MM.1S (cell line): ENCODE measurements around the gene OPALIN.

ENCODE experiments used
- DNase-seq: peaks from one replicate; pipeline ENCODE4 v3.0.0-alpha.2; 2015
- H2AFZ ChIP-seq: fragments of 300-600 bp; sonication (generic); 2 replicates; pipeline ENCODE4 v1.6.0; 2016; ENCODE audit warnings: antibody characterized with exemption, low read length
- H3F3A ChIP-seq: fragments of 300-600 bp; sonication (generic); 2 replicates; pipeline ENCODE4 v1.6.1; 2016; ENCODE audit warnings: mild to moderate bottlenecking, antibody characterized with exemption, low read length, moderate library complexity, mixed read lengths; ENCODE audit not compliant: insufficient read depth
- H3K27ac ChIP-seq: fragments of 300-600 bp; sonication (generic); 2 replicates; pipeline ENCODE4 v1.5.1; 2016; ENCODE audit warnings: mild to moderate bottlenecking, low read length
- H3K27me3 ChIP-seq: fragments of 300-600 bp; sonication (generic); replicated peaks from 2 replicates; pipeline ENCODE4 v1.6.0; 2016; ENCODE audit warnings: low read length; ENCODE audit not compliant: insufficient read depth
- H3K36me3 ChIP-seq: fragments of 300-600 bp; sonication (generic); replicated peaks from 2 replicates; pipeline ENCODE4 v1.6.1; 2016; ENCODE audit warnings: mild to moderate bottlenecking, low read length, mixed read lengths; ENCODE audit not compliant: insufficient read depth
- H3K4me1 ChIP-seq: fragments of 300-600 bp; sonication (generic); 2 replicates; pipeline ENCODE4 v1.6.1; 2016; ENCODE audit warnings: low read length, mixed read lengths
- H3K4me2 ChIP-seq: fragments of 300-600 bp; sonication (generic); 2 replicates; pipeline ENCODE4 v1.6.0; 2016; ENCODE audit warnings: low read depth, low read length
- H3K4me3 ChIP-seq: fragments of 300-600 bp; sonication (generic); 2 replicates; pipeline ENCODE4 v1.5.1; 2016; ENCODE audit warnings: low read length, mixed read lengths
- H3K79me2 ChIP-seq: fragments of 300-600 bp; sonication (generic); 2 replicates; pipeline ENCODE4 v1.6.1; 2016; ENCODE audit warnings: mixed run types, low read length, mixed read lengths
- H3K9ac ChIP-seq: fragments of 300-600 bp; sonication (generic); 2 replicates; pipeline ENCODE4 v1.6.1; 2016; ENCODE audit warnings: low read length, mixed read lengths
- H3K9me2 ChIP-seq: fragments of 300-600 bp; sonication (generic); replicated peaks from 2 replicates; pipeline ENCODE4 v1.6.1; 2016; ENCODE audit warnings: mild to moderate bottlenecking, low read length, mixed read lengths; ENCODE audit not compliant: insufficient read depth
- H3K9me3 ChIP-seq: fragments of 300-600 bp; sonication (generic); replicated peaks from 2 replicates; pipeline ENCODE4 v1.6.1; 2016; ENCODE audit warnings: mild to moderate bottlenecking, low read length, mixed read lengths; ENCODE audit not compliant: insufficient read depth
- H4K20me1 ChIP-seq: fragments of 300-600 bp; sonication (generic); 2 replicates; pipeline ENCODE4 v1.6.1; 2016; ENCODE audit warnings: mild to moderate bottlenecking, low read length, moderate library complexity, mixed read lengths; ENCODE audit not compliant: insufficient read depth
- EZH2 ChIP-seq: fragments of 300-600 bp; sonication (generic); optimal IDR thresholded peaks from 2 replicates; pipeline ENCODE3; 2017; ENCODE audit warnings: low read depth, mild to moderate bottlenecking, antibody characterized with exemption, low read length, mixed read lengths
- EZH2phosphoT487 ChIP-seq: fragments of 300-600 bp; sonication (generic); IDR thresholded peaks from 2 replicates; pipeline ENCODE4 v1.6.1; 2018; ENCODE audit warnings: antibody characterized with exemption, low read length
- TF ChIP-seq, protein P1 (sequence below): fragments of 300-600 bp; sonication (generic); IDR thresholded peaks from 2 replicates; pipeline ENCODE4 v1.5.1; 2016; ENCODE audit warnings: antibody characterized with exemption, low read length, mixed read lengths

The OPALIN gene

DNA sequence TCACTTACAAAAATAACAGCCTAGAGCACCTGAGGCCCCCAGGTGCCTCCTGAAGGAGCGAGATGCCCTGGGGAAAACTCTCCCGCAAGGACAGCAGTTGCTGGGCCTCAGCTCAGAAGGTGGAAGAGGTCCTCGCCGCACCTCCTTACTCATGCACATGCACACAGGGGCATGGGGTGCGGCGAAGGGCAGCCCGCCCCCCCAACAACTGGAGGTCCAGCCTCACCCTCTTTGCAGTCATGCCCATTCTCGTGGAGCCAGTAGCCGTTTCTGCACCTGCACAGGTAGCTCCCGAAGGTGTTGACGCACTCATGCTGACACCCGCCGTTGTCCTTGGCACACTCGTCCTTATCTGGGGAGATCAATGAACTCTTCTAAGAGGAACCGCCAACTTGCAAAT lies 19.9 kb upstream of the OPALIN start:
- Histone ChIP-seq H3K79me2 (no peaks in the 10 kb centered on the region), H3K4me2 (no peak overlapping the region), H3K4me3 (no peak overlapping the region), H3K36me3 (no peaks in the 10 kb centered on the region), H3K27ac (no peak overlapping the region), H4K20me1 (no peaks in the 10 kb centered on the region), H3K9me3 (no peaks in the 10 kb centered on the region), H3K9me2 (no peaks in the 10 kb centered on the region), H3K9ac (no peak overlapping the region), H3K4me1 (0 out of 2 replicates have a peak, but pooled peaks cover 5% of the 10 kb centered on the region), H3F3A (no peaks in the 10 kb centered on the region), H2AFZ (no peak overlapping the region), H3K27me3 (0 out of 2 replicates have a peak, but pooled peaks cover 8% of the 10 kb centered on the region)
- TF ChIP-seq EZH2phosphoT487 (no peak), EZH2 (no peak)
- TF ChIP-seq, protein P1, sequence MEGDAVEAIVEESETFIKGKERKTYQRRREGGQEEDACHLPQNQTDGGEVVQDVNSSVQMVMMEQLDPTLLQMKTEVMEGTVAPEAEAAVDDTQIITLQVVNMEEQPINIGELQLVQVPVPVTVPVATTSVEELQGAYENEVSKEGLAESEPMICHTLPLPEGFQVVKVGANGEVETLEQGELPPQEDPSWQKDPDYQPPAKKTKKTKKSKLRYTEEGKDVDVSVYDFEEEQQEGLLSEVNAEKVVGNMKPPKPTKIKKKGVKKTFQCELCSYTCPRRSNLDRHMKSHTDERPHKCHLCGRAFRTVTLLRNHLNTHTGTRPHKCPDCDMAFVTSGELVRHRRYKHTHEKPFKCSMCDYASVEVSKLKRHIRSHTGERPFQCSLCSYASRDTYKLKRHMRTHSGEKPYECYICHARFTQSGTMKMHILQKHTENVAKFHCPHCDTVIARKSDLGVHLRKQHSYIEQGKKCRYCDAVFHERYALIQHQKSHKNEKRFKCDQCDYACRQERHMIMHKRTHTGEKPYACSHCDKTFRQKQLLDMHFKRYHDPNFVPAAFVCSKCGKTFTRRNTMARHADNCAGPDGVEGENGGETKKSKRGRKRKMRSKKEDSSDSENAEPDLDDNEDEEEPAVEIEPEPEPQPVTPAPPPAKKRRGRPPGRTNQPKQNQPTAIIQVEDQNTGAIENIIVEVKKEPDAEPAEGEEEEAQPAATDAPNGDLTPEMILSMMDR = no peak
- DNase-seq = no peak

DNA sequence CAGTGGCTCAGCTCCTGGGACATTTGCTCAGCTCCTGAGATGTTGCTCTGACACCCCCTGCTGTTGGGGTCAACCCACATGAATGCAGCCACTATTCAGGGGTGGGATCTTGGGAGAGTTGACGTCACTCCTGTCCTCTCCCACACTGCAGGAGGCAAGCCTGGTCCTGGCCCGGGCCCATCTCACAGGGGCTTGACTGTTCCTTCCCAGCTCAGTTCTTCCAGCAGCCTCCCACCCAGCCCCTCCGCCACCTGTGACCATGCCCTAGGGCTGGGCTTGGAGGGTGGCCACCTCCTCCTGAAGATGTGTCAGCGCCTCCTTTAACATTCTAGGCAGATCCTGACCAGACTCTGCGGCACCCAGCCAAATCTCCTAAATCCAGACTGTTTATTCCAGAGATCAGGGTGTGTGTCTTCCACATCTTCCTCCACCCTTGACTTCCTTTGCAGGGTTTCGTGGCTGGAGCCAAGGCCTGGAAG lies 19.1 kb upstream of the OPALIN start:
- no peak overlapping the region for H3K9ac ChIP-seq

DNA sequence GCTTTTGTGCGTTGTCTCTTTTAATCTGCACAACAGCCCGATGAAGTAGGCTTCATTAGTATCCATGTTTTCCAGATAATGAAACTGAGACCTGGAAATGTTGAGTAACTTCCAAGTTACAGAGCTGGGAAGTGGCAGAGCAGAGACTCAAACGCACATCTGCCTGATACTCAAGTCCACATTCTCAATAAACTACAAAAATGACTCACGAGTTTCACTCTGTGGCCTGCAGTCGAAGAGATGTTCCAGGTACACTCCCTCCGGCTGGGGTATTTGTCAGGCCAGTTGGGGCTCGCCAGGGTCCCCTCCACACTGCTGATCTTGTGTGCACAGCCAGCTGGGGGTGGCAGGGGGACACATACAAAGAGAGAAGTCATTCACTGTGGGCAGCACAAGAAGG lies 17.7 kb upstream of the OPALIN start:
- 0 out of 2 replicates have a peak, but pooled peaks cover 5% of the 10 kb centered on the region for H3K4me1 ChIP-seq
- no peak overlapping the region for H3K27ac ChIP-seq
- H3K79me2 ChIP-seq = no peaks in the 10 kb centered on the region
- H3K9me2 ChIP-seq = no peaks in the 10 kb centered on the region
- peaks cover 22% of the 10 kb centered on the region; the same call in 1 of the 2 replicates for H3K27me3 ChIP-seq
- no peaks in the 10 kb centered on the region for H3K9me3 ChIP-seq
- DNase-seq = no peak
- TF ChIP-seq, protein P1 = no peak
- TF ChIP-seq EZH2 = no peak
- TF ChIP-seq EZH2phosphoT487 = no peak
- H3K4me3 ChIP-seq = no peak overlapping the region
- H3F3A ChIP-seq = no peaks in the 10 kb centered on the region
- no peak overlapping the region for H3K4me2 ChIP-seq
- H3K9ac ChIP-seq = no peak overlapping the region
- no peaks in the 10 kb centered on the region for H3K36me3 ChIP-seq
- H4K20me1 ChIP-seq = no peaks in the 10 kb centered on the region
- no peak overlapping the region for H2AFZ ChIP-seq

More for the DNA sequence above, 19.1 kb upstream of the OPALIN start:
- H3K79me2 ChIP-seq = no peaks in the 10 kb centered on the region
- no peaks in the 10 kb centered on the region for H3F3A ChIP-seq
- H3K4me2 ChIP-seq = no peak overlapping the region
- TF ChIP-seq EZH2 (no peak), EZH2phosphoT487 (no peak)
- TF ChIP-seq, protein P1 = no peak
- H3K4me1 ChIP-seq = 0 out of 2 replicates have a peak, but pooled peaks cover 5% of the 10 kb centered on the region
- no peaks in the 10 kb centered on the region for H4K20me1 ChIP-seq
- 0 out of 2 replicates have a peak, but pooled peaks cover 11% of the 10 kb centered on the region for H3K27me3 ChIP-seq
- H3K27ac ChIP-seq = no peak overlapping the region
- no peak overlapping the region for H2AFZ ChIP-seq
- DNase-seq = no peak
- H3K36me3 ChIP-seq = no peaks in the 10 kb centered on the region
- no peaks in the 10 kb centered on the region for H3K9me2 ChIP-seq
- no peaks in the 10 kb centered on the region for H3K9me3 ChIP-seq
- no peak overlapping the region for H3K4me3 ChIP-seq
